ENCODE data around the gene EXOC7.
"Not testable (repeated sequence)": the region's sequence is repeated elsewhere in the genome, so short reads cannot be mapped to it uniquely, and the experiment has no call there.

Gene EXOC7

DNA sequence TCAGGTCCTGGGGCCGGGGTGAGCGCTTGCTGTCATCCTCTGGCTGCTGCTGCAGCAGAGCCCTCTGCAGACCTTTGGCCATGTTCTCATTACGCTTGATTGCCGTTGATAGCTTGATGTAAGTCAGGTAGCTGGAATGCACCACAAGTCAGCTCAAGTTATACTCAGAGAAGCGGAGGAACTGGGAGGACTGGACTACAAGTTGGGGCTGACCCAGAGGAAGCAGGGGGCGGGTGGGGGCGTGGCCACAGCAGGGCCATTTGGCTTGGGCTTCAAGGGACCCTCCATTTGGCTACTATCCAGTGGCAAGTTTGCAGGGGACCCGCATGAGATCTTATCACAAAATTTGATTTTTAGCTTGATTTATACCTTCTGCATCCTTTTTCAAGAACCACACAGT lies 57.5 kb downstream of the EXOC7 start:
- no peak for DNase-seq (ENCODE audit: low read depth in 2 of 3, low spot score in 2 of 3)

DNA sequence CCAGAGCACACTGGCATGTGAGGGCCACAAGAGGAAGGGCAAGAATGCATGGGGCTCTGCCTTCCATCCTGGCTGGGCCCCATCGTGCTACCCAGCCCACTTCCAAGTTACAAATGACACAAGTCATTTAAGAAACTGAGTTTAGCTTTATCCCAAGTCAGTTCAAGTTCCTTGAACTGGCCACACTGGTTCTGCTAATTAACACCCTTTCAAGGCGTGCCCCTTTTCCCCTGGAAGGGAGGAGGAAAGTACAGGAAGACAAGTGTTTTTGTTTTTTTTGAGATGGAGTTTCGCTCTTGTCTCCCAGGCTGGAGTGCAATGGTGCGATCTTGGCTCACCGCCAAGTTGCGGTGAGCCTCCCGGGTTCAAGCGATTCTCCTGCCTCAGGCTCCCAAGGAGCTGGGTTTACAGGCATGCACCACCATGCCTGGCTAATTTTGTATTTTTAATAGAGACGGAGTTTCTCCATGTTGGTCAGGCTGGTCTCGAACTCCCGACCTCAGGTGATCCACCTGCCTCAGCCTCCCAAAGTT lies 59.0 kb downstream of the EXOC7 start:
- DNase-seq (ENCODE audit: low read depth in 2 of 3, low spot score in 2 of 3): not testable (repeated sequence)

DNA sequence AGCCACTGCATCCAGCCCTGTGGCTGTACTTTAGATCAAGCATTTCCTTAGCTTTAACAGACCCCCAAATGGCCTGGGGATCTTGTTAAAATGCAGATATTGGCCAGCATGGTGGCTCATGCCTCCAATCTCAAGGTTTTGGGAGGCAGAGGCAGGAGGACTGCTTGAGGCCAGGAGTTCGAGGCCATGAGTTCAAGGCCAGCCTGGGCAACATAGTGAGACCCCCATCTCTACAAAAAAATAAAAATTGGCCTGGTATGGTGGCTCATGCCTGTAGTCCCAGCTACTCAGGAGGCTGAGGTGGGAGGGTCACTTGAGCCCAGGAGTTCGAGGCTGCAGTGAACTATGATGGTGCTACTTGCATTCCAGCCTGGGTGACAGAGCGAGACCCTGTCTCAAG lies 60.7 kb downstream of the EXOC7 start:
- not testable (repeated sequence) for DNase-seq (ENCODE audit: low read depth in 2 of 3, low spot score in 2 of 3)

DNA sequence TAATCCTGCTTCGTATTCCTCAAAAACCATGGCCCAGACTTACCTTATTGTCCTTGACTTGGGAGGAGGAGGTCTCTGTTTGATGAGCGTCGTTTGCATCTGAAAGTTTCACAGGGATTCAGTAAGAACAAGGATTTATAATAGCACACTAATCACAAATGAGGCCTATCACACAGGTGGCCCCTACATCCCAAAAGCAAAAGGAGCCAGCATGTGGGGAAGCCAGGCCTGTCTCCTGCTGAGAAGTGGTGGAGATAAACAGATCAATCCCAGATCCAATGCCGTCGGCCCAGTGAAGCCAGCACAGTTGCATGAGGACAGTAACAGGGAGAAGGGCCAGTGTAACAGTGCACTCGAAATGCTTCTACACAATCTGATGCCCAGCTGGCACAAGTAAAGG lies 63.2 kb downstream of the EXOC7 start:
- no peak for DNase-seq (ENCODE audit: low read depth in 2 of 3, low spot score in 2 of 3)

DNA sequence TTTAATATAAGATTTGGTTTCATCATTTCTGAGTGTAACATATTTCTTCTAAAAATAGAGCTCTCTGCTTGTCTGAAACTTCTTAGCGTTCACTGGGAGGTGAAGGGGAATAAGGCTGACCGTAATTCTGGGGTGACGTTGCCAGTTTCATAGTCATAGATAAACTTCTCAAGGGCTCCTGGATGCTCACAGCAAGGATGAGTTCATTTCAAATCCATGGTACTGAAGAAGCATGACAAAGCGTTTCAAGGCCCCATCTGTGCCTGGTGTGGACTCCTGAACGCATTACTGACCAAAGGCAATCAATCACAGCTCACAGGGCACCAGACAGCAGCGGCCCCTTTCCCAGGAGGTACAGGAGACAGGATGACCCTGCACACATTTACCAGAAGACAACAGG lies 64.5 kb downstream of the EXOC7 start:
- no peak for DNase-seq (ENCODE audit: low read depth in 2 of 3, low spot score in 2 of 3)

DNA sequence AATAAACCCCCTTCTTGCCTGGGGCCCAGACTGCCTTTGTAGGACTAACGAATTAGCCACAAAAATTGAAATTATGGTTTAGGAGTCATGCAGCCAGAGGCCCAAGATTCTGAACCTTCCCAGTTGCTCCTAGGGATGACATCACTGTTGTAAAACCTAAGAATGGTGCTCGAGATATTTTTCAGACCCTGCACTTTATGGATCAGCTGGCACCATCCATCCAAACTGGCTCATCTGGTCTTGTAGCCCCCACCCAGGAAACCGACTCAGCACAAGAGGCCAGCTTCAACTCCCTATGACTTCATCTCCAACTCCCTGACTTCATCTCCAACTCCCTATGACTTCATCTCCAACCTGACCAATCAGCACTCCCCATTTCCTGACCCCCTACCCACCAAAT lies 65.5 kb downstream of the EXOC7 start:
- DNase-seq (ENCODE audit: low read depth in 2 of 3, low spot score in 2 of 3): no peak

DNA sequence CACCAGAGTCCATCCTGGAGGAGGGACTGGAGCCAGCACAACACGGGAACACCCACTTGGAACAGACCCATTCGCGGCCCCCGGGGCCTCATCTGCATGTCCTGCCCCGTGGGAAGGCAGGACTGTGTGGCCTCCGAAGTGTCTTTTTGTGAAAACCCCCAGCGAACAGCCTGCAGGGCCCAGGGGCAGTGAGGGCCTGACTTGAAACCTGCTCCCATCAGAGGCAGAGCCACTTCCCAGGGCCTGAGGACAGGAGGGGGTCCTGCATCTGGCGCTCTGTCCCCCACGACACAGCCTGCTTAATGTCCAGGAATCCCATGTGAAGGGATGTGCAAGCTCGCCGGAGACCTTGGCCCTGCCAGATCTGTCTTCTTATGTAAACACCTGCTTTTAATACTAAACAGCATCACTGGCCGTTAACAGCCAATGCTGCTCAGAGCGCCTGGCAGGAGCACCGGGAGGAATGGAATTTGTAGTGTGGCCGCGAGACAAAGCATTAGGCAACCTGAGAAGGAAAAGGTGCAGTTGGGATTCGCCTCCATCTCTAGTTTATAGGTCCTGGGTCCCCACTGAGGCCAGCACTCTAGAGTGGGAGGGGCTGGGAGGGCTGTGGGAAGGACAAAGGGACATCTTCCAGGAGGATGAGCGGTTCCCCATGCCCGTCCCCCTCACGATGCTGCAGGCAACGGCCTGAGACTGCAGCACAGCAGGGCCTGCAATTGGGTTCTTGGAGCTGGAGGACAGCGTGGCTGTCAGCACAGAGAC lies 66.9 kb downstream of the EXOC7 start:
- no peak for DNase-seq (ENCODE audit: low read depth in 2 of 3, low spot score in 2 of 3)

DNA sequence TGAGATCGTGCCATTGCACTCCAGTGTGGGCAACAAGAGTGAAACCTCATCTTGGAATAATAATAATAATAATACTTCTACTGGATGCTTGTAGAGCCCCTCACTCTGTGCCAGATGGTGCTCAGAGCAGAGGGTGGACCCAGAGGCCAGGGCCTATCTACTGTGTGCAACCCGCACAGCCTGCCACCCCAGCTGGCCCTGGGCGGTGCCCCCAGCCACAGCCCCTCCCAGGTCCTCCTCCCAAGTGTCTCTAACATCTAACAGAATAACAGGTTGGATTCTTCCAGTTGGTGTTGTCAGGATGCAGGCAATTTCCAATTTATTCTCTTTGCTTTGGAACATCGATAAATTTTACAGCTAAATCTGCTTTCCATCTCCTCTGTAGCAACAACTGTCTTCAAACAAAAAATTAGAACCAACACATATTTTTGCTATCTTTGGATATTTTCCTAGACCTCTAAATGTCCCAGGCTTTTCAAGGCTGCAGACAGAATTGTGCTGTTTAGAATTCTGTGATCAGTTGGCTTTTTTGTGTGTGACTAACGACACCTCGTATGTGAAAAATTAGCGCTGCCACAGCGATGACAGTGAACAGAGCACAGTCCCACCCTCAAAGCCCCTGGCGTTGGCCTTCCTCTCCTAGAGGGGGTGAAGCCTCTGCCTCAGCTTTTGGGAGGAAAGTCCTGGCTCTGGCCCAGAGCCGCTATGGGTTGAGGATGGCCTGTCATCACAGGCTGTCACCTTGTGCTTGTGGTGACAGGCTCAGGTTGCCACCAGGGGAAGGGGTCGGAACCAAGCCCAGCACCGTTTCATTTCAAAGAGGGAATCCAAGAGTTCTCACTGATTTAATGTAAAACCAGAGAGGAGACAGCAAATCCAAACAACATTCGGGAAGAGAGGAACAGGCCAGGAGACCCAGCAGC lies 68.9 kb downstream of the EXOC7 start:
- DNase-seq (ENCODE audit: low read depth in 2 of 3, low spot score in 2 of 3): no peak

DNA sequence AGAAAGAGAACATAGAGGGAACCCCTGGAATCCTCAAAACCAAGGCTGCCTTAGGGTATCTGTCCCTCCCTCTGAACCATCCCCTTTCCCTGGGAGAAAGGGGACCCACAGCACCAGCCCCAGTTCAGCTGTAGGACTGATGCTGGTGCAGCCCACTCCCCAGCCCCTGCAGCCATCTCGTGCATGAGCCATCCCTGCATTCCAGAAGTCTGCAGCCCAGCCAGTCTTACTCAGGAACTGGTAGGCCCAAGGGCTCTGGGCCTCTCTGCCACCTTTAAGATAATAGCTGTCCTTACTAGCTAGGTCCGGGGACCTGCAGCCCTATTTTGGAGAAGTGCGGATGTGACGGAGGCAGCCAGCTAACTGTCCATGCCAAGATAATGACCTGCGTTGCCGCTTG lies 70.4 kb downstream of the EXOC7 start:
- DNase-seq (ENCODE audit: low read depth in 2 of 3, low spot score in 2 of 3): no peak

DNA sequence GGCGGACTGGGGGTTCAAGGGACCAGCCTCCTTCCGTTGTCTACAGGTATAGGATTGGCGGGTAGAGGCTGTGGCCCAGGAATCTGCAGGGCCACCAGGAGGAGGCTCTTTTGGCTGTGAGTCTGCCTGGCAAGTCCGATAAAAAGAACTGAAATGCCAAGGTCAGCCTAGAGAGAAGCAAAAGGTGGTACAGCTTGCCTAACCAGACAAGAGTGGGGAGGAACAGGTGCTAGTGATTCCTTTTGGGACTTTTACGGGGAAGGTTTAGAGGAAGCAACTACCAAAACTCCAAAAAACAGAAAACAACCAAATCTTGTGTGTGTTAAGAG lies 70.8 kb downstream of the EXOC7 start:
- no peak for DNase-seq (ENCODE audit: low read depth in 2 of 3, low spot score in 2 of 3)

DNA sequence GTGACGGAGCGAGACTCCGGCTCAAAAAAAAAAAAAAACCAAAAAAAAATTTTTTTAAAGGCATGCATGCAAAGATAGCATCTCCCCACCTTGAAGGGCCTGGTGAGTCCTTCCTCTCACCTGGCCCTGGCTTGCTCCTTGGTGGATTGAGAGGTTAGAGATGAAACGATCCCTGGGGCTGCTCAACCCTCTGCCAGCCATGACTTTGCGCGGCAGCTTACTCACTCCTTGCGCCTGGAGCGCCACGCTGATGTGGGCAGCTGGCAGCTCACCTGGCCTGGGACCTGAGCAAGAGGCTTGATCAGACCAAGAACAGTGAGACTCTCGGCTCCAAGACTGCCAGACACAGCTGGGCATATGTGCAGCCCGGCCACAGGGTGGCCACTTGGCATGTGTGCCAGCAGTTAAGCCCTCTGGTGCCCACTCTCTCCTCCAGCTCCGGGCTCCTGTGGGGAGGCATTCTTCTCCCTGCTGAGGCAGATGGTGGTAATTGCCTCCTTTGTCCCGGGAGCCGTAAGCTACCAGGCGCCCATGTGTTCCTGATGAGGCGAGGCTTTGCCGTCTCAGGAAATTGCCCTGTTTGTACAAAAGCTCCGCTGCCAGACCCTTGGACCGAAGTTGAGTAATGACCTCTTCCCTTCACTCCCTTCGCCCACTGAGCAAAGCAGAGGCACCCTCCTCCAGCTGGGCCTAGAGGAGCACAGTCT lies 71.4 kb downstream of the EXOC7 start:
- DNase-seq (ENCODE audit: low read depth in 2 of 3, low spot score in 2 of 3): no peak

All from activated CD8-positive, alpha-beta memory T cell treated with anti-CD3 and anti-CD28 coated beads for 48 hours (primary cell).